GM19372 (cell line): Measurements from ENCODE around the gene TMEM165.

Experiments used
- ATAC-seq: cut with Tn5 transposase; IDR thresholded peaks from one replicate; pipeline ENCODE4 v1.9.1; 2021; ENCODE audit warnings: mild to moderate bottlenecking, low read depth, moderate library complexity; ENCODE audit not compliant: unreplicated experiment

The TMEM165 gene

DNA sequence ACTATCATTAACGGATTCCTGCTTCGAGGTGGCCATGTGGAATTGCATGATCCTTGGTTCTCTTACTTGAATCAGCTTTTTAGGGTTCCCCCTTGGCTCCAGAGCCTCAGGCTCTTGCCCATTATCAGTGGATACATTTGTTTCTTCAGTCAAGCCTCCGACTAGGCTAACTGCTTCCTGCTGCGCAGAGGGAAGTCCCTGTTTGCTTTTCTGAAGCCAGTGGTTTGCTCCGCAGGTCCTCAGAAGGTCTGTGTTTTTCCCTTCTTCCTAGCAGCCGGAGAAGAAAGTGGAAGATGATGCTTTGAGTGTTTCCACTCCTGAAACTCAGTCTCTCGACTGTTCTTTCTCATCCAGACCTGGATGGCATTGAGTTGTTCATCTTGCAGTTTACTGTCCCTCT lies 29.1 kb upstream of the TMEM165 start:
- no peak for ATAC-seq

GRCh38 chr4:55367084-55367722 lies 28.6 kb upstream of the TMEM165 start:
- no peak for ATAC-seq

DNA sequence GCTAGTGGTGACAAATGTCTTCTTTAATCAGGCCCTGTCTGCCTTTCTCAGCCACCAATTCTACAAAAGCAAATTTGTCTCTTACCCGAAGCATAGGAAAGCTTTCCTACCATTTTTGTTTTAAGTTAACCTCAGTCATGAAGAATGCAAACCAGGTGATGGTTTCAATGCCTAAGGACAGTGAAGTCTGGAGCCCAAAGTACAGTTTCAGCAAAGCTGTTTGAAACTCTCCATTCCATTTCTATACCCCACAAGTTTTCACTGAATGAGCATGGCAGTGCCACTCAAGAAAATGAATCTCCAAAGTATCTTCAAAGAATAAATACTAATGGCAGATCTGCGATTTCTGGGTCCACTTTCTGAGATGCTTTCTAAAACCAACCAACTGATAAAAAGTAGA lies 25.8 kb upstream of the TMEM165 start:
- no peak for ATAC-seq

DNA sequence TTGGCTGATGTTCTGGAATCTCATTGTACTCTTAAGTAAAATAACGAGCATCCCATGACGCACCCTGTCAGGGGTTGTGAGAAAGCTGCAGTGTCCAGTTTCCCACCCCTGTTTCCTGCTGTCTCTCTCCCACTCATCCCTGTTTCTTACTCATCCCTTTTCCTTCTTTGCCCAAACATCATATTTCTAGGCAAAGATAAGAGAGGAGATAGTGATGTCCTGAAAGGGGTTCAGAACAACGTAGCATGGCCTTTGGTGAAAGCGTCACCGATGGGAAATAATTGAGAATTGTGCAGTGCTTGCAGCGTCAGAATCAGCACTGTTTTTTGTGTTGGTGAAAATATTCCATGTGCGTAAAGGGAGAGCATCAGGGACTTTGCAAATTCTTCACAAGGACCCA lies 23.5 kb upstream of the TMEM165 start:
- no peak for ATAC-seq

- no peak for ATAC-seq
These were observed 22.3 kb upstream of the TMEM165 start for GRCh38 chr4:55373461-55373860.

- no peak for ATAC-seq
These were observed 19.1 kb upstream of the TMEM165 start for GRCh38 chr4:55376698-55377097.

GRCh38 chr4:55378617-55379467 lies 16.9 kb upstream of the TMEM165 start:
- no peak for ATAC-seq

DNA sequence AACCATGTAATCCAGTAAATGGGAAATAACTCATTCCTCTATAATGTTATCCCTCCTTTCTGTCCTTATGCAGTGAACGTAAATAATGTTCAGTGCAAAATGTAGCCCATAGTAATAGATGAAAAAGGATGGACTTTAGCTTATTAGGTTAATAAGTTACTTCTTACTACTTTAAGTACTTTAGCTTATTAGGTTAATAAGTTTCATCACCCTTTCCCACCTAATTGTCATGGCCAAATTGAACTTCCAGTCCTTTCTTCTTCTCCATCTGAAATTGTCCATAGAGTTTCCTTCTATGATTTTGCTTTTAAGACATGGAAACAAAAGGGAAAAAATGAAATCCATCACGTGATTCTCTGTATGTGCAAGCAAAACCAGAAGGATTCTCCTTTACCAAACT lies 15.2 kb upstream of the TMEM165 start:
- no peak for ATAC-seq

GRCh38 chr4:55381502-55381901 lies 14.3 kb upstream of the TMEM165 start:
- ATAC-seq, result no peak

DNA sequence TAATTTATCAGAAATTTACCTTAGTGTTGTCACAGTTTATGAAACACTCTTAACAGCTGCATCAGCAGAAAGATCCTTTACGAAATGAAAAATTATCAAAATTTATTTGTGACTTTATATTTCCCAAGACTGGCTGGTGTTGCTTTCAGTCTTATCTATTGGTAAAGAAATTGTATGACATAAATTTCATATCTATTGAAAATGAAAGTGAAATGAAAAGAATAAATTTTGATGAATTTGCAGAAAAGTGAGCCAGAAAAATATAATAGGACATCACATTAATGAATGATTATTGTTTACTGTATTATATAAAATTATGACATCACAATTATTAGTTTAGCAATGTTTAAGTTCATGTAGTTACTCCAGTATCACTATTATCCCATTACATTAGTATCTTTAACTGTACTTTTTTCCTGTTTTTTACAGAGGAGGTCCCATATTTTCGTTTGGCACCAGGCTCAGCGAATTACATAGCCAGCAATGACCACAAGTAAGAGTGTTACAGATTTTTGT lies 13.2 kb upstream of the TMEM165 start:
- no peak for ATAC-seq

DNA sequence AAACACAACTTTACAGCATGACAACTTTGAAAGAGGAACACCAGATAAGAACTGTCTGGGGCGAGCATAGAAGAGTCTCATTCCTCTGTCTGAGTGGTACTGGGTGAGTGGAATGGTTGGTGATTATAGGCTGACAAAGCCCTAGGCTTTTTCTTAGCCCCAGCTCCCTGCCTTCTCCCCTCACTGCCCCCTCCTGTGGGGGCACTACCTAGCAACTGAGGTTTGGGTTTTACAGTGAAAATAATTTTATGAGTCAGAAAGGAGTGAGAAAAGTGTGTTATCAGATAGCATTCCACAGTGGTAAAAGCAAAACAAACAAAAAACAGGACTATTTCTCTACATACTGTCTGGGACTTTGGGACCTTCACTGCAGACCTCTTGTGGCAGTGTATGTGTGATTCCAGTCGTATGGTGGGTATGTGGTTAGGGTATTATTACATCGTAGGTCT lies 10.5 kb upstream of the TMEM165 start:
- no peak for ATAC-seq

- peak; percentile 85 for ATAC-seq
These were observed 9.7 kb upstream of the TMEM165 start for GRCh38 chr4:55386073-55386472.

DNA sequence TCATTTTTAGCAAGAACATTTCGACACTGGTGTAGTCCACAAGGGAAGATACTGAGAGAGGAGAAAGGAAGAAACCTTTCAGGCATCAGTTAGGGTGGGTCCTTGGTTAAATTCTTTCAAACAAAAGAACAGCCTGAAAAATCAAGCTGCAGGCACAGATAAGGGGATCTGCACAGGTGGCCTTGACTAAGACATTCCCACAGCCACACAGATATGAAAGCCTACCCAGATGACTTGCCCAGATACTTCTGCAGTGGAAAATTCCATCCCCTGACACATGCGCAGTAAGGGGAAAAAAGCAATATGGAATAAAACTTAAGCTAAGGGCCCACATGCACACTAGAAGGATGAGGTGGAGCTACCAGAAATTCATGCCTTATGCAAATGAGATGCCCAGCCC lies 8.9 kb upstream of the TMEM165 start:
- ATAC-seq, result no peak

DNA sequence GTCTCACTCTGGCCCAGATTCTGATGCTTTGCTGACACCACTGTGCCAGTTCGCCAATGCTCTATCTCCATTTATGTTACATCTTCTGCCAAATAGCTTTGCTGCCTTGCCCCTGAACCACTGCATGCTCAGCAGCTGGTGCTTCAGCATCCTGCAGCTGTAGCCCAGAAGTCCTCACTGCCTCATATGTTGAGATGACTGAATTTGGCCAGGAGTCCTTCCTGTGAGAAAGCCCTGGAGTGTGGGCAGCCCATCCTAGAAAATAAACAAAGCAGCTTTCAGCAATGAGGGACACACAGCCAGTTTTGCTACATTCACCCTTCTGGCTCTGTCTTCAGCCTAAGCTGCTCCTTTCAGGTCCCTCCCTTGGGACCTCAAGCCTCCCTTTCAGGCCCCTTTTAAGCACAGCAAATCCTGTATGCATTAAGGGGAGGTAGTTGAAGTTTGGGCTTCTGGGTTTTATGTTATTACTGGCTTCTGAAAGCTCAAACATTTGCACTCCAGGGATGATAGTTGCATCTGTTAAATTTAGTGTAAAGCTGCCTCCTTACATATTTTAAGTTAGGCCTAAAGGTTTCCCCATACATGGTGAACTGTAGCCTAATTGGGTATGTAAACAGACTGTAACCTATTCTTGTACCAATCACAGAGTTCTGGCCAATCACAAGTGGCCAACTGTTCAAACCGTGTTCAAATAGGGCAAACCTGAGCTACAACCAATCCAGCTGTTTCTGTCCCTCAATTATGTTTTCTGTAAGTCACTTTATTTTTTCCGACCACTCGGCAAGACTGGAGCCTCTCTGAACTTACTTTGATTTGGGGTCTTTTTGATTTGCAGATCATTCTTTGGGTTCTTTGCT lies 2.1 kb upstream of the TMEM165 start:
- no peak for ATAC-seq

DNA sequence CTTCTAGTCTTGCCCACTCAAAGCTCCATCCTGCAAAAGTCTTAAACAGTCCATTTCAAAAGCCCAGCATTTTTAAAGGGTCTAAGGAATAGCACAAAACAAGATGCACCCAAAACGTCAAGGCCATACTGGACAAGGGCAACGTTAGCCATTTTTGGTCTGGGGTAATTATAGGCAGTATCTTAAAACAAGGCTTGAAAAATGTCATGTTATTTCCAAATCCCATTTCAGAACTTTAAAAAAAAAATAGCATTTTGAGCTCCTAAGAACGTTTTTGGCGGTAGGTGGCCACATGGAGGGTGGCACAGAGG lies 584 bp upstream of the TMEM165 start:
- ATAC-seq, result peak; percentile 1

DNA sequence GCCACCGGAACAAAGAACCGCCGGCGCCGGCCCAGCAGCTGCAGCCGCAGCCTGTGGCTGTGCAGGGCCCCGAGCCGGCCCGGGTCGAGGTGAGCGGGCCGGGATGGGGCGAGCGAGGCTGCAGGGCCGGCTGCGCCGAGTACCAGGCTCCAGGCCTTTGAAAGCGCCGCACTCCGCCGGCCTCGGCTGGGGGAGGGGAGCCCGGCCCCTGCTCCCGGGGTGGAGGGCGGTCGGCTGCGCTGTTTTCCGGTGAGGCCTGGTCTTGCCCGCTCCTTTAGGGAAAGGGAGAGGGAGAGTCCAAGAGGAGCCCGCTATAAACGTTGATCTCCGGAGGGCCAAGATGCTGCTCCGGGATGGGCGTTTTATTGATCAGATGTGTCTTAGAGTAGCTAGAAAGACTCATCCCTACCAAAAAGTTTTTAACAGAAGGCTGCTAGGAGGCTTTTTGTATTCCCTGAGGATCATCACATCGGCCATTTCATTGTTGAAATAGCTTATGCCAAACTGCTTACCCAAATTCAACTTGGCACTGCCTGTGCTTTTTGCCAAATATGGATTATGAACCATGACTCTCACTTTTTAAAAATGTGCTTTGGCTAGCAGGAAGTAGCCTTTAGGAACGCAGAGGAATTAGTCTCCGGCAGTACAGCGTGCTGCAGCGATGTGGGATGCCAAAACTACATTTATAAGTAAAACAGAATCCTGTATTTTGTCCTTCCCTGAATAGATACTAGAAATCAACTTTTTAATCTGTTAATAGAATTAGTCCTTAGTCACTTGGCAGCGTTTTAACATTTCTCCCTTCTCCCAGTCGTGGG lies 760 bp downstream of the TMEM165 start:
- peak; percentile 25 for ATAC-seq

GRCh38 chr4:55397126-55397436 lies 1.3 kb downstream of the TMEM165 start:
- ATAC-seq, result no peak

- no peak for ATAC-seq
These were observed 2.0 kb downstream of the TMEM165 start for GRCh38 chr4:55397520-55398321.

DNA sequence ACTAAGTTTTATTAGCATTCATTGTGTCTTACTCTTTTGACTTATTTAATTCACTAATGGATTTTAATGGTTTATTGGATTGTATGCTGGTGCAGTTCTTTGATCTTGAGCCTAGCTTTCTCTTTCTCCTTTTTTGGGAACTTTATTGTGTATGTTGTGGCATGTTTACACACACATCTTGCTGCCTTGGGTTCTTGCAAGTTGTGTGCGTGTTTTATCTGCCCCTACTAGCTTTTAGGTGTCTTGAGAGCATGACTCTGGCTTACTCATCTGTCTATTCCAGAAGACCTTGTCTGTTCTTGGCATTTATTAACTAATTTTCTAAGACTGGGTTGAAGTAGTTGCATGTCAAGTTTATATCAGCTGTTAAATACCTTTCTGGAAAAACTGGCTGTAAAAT lies 2.7 kb downstream of the TMEM165 start:
- ATAC-seq, result no peak

GRCh38 chr4:55398966-55399365 lies 3.2 kb downstream of the TMEM165 start:
- no peak for ATAC-seq
